Measurements from ENCODE around the gene HLCS. TPM values are rescaled to one million over a fixed set of nuclear protein-coding genes. Genes with fewer than 3 reads are reported as not detected.

The HLCS gene
- total and polyA plus RNA-seq, 2 of the 4 experiments (the other 2 are of a cell fraction) = 10.6 to 21.0 TPM

- H3K4me2 ChIP-seq (ENCODE audit: low read depth, low read length) = no peak overlapping the region
- H3K9ac ChIP-seq (ENCODE audit: low read depth, low read length) = no peak overlapping the region
- no peak overlapping the region for H2AK9ac ChIP-seq (replicated peaks; ENCODE audit: low read depth, low read length, poor library complexity)
- H3K9me3 ChIP-seq (ENCODE audit: control insufficient read depth, insufficient read depth, low read length) = no peaks in the 10 kb centered on the region
- peaks cover 2% of the 10 kb centered on the region; the same call in 1 of the 2 replicates for H3K9me1 ChIP-seq (ENCODE audit: insufficient read depth, low read length)
- dilution Hi-C loops (cut with HindIII; ENCODE audit: low sequenced_read_pairs, unreplicated experiment) (no loop called here), in situ Hi-C loops (cut with MboI; ENCODE audit: low sequenced_read_pairs) (no loop called here), intact Hi-C loops (cut with micrococcal nuclease) (no loop called here)
- DNase-seq (no peak), ATAC-seq (ENCODE audit: low read depth) (no peak)
- 83% methylated on average over 2 of the region's 6 CpGs; no CpG with 5 or more reads in 1 of the 2 experiments for WGBS, 2 experiments (ENCODE audit: extremely low coverage in 2 of 2, insufficient read length in 1 of 2)
- no peak overlapping the region for H2BK15ac ChIP-seq (ENCODE audit: low read depth, low read length)
- H3K4ac ChIP-seq (ENCODE audit: low read depth, low read length) = no peak overlapping the region
- no peak overlapping the region for H2BK120ac ChIP-seq (ENCODE audit: low read depth, low read length)
- no TSS peak for BruUV-seq (replicated peaks)
- no peak overlapping the region for H3K4me3 ChIP-seq (ENCODE audit: insufficient read depth, low read depth, low read length)
- TF ChIP-seq MXI1 (IDR thresholded peaks at IDR 0.05; ENCODE audit: borderline replicate concordance, low read depth, low read length) (no peak), MAFK (IDR thresholded peaks at IDR 0.05; ENCODE audit: low read depth, low read length) (no peak), SMC3 (IDR thresholded peaks at IDR 0.05; ENCODE audit: low read depth, low read length) (no peak), RFX5 (IDR thresholded peaks at IDR 0.05; ENCODE audit: low read depth, low read length) (no peak), ELK1 (IDR thresholded peaks at IDR 0.05; ENCODE audit: borderline replicate concordance, low read depth, low read length) (no peak), CEBPB (IDR thresholded peaks at IDR 0.05; ENCODE audit: low read depth, low read length) (no peak), CTCF (conservative IDR thresholded peaks at IDR 0.05; ENCODE audit: low read depth, low read length) (no peak), POLR2A (IDR thresholded peaks at IDR 0.05; ENCODE audit: low read depth, low read length) (no peak), CHD1 (IDR thresholded peaks at IDR 0.05; ENCODE audit: low read depth, low read length) (no peak), NFE2L2 (IDR thresholded peaks at IDR 0.05; ENCODE audit: low read depth, low read length) (no peak), BHLHE40 (IDR thresholded peaks at IDR 0.05; ENCODE audit: low read depth, low read length) (no peak), RCOR1 (IDR thresholded peaks at IDR 0.05; ENCODE audit: insufficient replicate concordance, low read length) (no peak), RAD21 (IDR thresholded peaks at IDR 0.05; ENCODE audit: low read length) (no peak)
- TF ChIP-seq, protein P1, sequence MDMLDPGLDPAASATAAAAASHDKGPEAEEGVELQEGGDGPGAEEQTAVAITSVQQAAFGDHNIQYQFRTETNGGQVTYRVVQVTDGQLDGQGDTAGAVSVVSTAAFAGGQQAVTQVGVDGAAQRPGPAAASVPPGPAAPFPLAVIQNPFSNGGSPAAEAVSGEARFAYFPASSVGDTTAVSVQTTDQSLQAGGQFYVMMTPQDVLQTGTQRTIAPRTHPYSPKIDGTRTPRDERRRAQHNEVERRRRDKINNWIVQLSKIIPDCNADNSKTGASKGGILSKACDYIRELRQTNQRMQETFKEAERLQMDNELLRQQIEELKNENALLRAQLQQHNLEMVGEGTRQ (IDR thresholded peaks at IDR 0.05; ENCODE audit: low read depth, low read length) = no peak
- H4K8ac ChIP-seq (ENCODE audit: low read depth in 2 of 2, low read length in 2 of 2) = no peak overlapping the region
- no peak overlapping the region for H4K5ac ChIP-seq (ENCODE audit: low read depth, low read length)
- H3K14ac ChIP-seq (replicated peaks; ENCODE audit: low read depth, low read length) = no peak overlapping the region
- no peak overlapping the region for H2AK5ac ChIP-seq (ENCODE audit: low read depth, low read length)
- H3K36me3 ChIP-seq (ENCODE audit: control insufficient read depth, insufficient read depth, low read length) = no peaks in the 10 kb centered on the region
- no peak overlapping the region for H2BK5ac ChIP-seq (ENCODE audit: low read depth, low read length, poor library complexity, severe bottlenecking)
- no peak overlapping the region for H3K18ac ChIP-seq (ENCODE audit: low read depth, low read length)
- H3K27ac ChIP-seq (ENCODE audit: insufficient read depth, low read length) = no peak overlapping the region
- no peak overlapping the region for H2BK20ac ChIP-seq (ENCODE audit: low read depth, low read length)
- POLR2A ChIA-PET (ENCODE audit: unreplicated experiment) = no interaction called here
- no peak overlapping the region for H3K56ac ChIP-seq (ENCODE audit: extremely low read depth, insufficient read depth, low read length)
- no peak overlapping the region for H3K23ac ChIP-seq (ENCODE audit: low read depth, low read length)
- H4K20me1 ChIP-seq (ENCODE audit: insufficient read depth, low read length) = no peaks in the 10 kb centered on the region
- H3K4me1 ChIP-seq (ENCODE audit: control insufficient read depth, insufficient read depth, low read length) = no peaks in the 10 kb centered on the region
- peaks cover 40% of the 10 kb centered on the region for H3K27me3 ChIP-seq (ENCODE audit: control insufficient read depth, insufficient read depth, low read length)
- H2AFZ ChIP-seq (replicated peaks; ENCODE audit: low read length, poor library complexity) = no peak overlapping the region
- CTCF ChIA-PET = interaction anchor here (1.2 kb wide), 1 partner anchor 14 kb away, joined by 4 read pairs; no protein-coding TSS in a partner anchor
- peaks cover 0 to 7% of the 10 kb centered on the region in 2 experiments; a peak in 2 of 4 replicates for H3K79me1 ChIP-seq (ENCODE audit: low read depth in 1 of 2, low read length in 2 of 2)
- H4K91ac ChIP-seq (ENCODE audit: insufficient read depth, low read depth, low read length) = no peak overlapping the region
Observed at GRCh38 chr21:36733857-36734256, 232.6 kb downstream of the HLCS start.

All from IMR-90 (cell line).